Fibroblast of skin of right quadriceps (primary cell): ENCODE results near the gene ASB6.
"Not testable (repeated sequence)": the region's sequence is repeated elsewhere in the genome, so short reads cannot be mapped to it uniquely, and the experiment has no call there.

Experiments
- DNase-seq: peaks from one replicate; pipeline ENCODE4 v3.0.0-alpha.2; 2013

The ASB6 gene

GRCh38 chr9:129640871-129641749, 841 bp downstream of the ASB6 start:
- DNase-seq: no peak

- DNase-seq: peak; percentile 72
These were observed 1.7 kb downstream of the ASB6 start for GRCh38 chr9:129640086-129640870.

- no peak for DNase-seq
These were observed 2.2 kb downstream of the ASB6 start for GRCh38 chr9:129639756-129640085.

GRCh38 chr9:129639034-129639630, 2.8 kb downstream of the ASB6 start:
- DNase-seq: no peak

- no peak for DNase-seq
These were observed 4.1 kb downstream of the ASB6 start for GRCh38 chr9:129637673-129638439.

GRCh38 chr9:129637102-129637501, 4.8 kb downstream of the ASB6 start:
- DNase-seq: no peak

GRCh38 chr9:129636343-129636742, 5.6 kb downstream of the ASB6 start:
- DNase-seq: not testable (repeated sequence)

GRCh38 chr9:129635099-129636065, 6.6 kb downstream of the ASB6 start:
- DNase-seq: no peak

GRCh38 chr9:129633848-129634247, 8.1 kb downstream of the ASB6 start:
- no peak for DNase-seq

- no peak for DNase-seq
These were observed 8.7 kb downstream of the ASB6 start for GRCh38 chr9:129633207-129633606.

GRCh38 chr9:129632460-129632859, 9.5 kb downstream of the ASB6 start:
- peak; percentile 28 for DNase-seq

- no peak for DNase-seq
These were observed 10.2 kb downstream of the ASB6 start for GRCh38 chr9:129631674-129632129.

- DNase-seq: peak; percentile 32
These were observed 10.8 kb downstream of the ASB6 start for GRCh38 chr9:129630967-129631673.

- no peak for DNase-seq
These were observed 12.6 kb downstream of the ASB6 start for GRCh38 chr9:129629251-129629820.

GRCh38 chr9:129628709-129629108, 13.2 kb downstream of the ASB6 start:
- DNase-seq: no peak

GRCh38 chr9:129627556-129628440, 14.2 kb downstream of the ASB6 start:
- DNase-seq: peak; percentile 58

GRCh38 chr9:129626625-129627284, 15.2 kb downstream of the ASB6 start:
- DNase-seq: peak; percentile 93

- DNase-seq: peak; percentile 85
These were observed 15.8 kb downstream of the ASB6 start, which contains the start of gene NTMT1 for GRCh38 chr9:129626079-129626624. NTMT1 (plus strand) TSS chr9:129626163; CDS start chr9:129632704, 6,541 bp downstream.
